Hepatocyte (in vitro differentiated cells): ENCODE data around the gene SMARCA2.

Experiments used
- CTCF ChIP-seq: fragments of 200-600 bp; sonication (generic); IDR thresholded peaks from 2 replicates; pipeline ENCODE4 v1.5.1; 2016; ENCODE audit warnings: antibody characterized with exemption, mild to moderate bottlenecking; ENCODE audit not compliant: poor library complexity
- EZH2 ChIP-seq: fragments of 200-600 bp; sonication (generic); IDR thresholded peaks from 2 replicates; pipeline ENCODE4 v1.6.1; 2016; ENCODE audit warnings: antibody characterized with exemption, mild to moderate bottlenecking, borderline replicate concordance

DNA sequence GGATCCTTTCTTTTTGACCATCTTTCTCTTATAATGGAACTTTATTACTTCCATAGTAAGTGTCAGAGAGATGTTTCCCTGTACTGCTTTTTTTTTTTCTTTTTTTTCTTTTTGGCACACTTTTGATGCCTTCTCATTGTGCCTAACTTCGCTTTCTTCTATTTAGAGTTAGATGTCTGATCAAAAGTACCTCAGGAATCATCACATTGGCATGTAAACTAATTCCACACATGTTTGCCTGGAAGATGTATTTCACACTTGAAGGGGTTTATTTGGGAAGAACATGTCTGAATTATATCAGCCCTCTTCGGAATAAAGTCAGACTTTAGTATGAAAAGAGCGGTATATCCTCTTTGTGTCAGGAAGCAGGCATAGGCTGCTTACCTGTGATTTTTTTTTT lies 35.1 kb downstream of the SMARCA2 start:
- TF ChIP-seq CTCF, result no peak
- TF ChIP-seq EZH2, result no peak
